Adipose tissue (tissue), 3 donors: ENCODE results near the gene ALPP. TPM values are rescaled to one million over a fixed set of nuclear protein-coding genes. Genes with fewer than 3 reads are reported as not detected.
"Not testable (repeated sequence)": the region's sequence is repeated elsewhere in the genome, so short reads cannot be mapped to it uniquely, and the experiment has no call there.

Experiments used
- H3K27ac ChIP-seq: one replicate; pipeline ENCODE4 v1.5.1; 2013; ENCODE audit warnings: low read depth, low read length
- WGBS, 3 donors: extraction: QIAGEN DNeasy Blood & Tissue Kit; methylation state at CpG; one replicate each; pipeline ENCODE4 v1.1.7; 2013; 5-methylcytosine and 5-hydroxymethylcytosine counted together
- polyA plus RNA-seq, 3 donors: library from polyadenylated mRNA; stranded (reverse); fragments of 200-250 nt; gene quantifications; one replicate each; pipeline ENCODE4 v1.2.3, GENCODE V29; 2013
- donor health status: healthy with polysubstance abuse.
- donor health status: Bipolar disorder and iron deficiency.
- donor health status: healthy.

ALPP gene
- polyA plus RNA-seq, 3 donors, result not detected

DNA sequence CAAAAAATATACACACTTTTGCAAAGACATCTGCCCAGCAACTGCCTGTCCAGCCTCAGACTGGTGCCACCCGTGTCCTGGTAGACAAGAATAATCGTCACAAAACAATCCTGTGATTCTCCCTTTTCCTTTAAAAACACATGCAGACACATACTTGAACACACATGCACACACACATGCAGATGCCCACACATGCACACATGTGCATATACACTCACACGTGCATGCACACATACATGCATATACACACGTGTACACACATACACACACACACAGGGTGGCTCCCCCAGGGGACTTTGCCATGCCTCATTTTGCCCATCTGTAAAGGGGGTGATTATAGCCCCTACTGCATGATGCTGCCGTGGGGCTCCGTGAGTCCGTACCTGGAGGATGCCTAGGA, 24.9 kb upstream of the ALPP start:
- 70 to 94% (median 90%) methylated on average over 7 of the region's 7 CpGs for WGBS, 3 donors

DNA sequence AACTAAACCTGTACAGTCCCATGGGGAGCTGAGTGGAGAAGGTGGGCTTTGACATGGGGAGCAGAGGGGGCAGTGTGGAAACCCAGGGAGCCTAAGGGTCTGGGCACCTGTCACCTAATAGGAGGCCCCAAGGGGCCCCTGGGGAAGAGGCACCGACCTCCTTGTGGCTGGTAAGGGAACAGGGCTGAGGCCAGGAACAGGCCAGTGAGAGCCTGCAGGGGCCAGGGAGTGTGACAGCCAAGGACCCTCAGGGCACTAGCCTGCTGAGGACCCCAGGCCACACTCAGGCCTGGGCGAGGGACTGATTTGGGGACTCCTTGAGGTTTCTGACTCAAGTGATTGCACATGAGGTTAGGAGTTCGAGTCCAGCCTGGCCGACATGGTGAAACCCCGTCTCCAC, 24.5 kb upstream of the ALPP start:
- WGBS, 3 donors, result 79 to 95% (median 82%) methylated on average over 5 of the region's 5 CpGs
- H3K27ac ChIP-seq, result no peak overlapping the region

More for the DNA sequence above, 24.9 kb upstream of the ALPP start:
- no peak overlapping the region for H3K27ac ChIP-seq

DNA sequence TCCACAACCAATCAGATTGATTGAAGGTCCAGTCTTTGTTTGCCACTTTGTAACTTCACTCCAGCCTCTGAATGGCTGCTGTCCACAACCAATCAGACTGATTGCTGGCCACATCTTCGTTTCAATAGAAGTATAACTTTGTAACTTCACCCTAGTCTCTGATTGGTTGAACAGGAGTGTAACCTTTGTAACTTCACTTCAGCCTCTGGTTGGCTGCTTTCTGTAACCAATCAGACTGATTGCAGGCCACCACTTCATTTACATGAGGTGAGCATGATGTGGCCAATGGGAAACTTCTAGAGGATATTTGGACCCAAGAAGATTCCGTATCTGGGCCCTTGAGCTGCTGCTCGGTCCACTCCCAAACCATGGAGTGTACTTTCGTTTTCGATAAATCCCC, 16.9 kb upstream of the ALPP start:
- H3K27ac ChIP-seq, result no peak overlapping the region
- WGBS, 3 donors, result 92 to 95% (median 94%) methylated on average over 5 of the region's 5 CpGs

DNA sequence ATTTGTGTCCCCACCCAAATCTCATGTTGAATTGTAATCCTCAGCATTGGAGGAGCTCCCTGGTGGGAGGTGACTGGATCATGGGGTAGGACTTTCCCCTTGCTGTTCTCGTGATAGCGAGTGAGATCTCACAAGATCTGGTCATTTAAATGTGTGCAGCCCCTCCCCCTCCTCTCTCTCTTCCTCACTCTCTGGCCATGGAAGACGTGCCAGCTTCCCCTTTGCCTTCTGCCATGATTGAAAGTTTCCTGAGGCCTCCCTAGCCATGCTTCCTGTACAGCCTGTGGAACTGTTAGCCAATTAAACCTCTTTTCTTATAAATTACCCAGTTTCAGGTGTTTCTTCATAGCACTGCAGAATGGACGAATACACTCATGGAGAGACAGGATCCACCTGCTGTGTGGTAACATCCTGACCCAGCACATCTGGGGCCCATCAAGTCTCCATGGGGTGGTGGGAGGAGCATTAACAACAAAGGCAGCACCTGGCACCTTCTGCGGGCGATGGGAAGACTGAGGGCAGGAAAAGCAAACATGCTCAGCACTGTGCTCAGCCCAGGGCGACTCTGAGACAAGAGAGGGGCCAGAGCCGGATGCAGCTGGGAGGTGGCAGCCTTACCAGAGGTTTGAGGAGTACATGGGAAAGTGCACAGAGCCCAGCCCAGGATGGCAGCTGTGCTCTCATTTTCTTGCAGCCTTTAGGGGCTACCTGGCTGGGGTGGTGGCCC, 16.2 kb upstream of the ALPP start:
- no peak overlapping the region for H3K27ac ChIP-seq
- WGBS, 3 donors, result 69 to 81% (median 71%) methylated on average over 8 of the region's 8 CpGs

DNA sequence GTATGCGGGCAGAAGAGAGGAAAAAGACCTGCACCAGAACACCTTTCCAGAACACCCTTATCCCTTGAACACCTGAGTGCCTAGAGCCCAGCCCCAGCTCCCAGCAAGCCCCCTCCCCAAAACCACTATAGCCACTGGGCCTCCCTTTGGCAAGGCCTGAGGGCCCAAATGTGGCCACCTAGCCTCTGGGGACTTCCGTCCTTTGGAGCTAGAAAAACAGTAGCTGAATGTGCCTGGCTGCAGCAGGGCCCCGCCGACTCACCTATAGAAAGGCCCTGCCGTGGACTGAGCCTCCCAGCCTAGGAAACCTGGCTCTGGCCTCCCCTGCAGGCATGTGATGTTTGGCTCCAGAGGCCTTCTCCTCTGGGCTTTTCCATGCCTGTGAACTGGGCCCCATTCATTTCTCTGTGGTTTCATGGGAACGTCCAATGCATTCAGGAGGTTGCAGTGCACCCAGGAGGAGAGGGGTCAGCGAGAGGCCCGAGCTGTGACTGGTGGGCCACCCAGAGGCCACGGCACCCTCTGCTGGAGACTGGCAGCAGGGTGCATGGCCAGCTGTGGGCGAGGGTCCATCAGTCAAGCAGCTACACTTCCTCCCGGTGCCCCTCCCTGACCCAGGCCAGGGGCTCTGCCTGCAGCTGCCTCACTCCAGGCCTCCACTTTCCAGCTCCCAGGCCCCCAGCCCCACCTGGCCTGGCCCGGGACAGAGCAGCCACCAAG, 15.3 kb upstream of the ALPP start:
- WGBS, 3 donors, result 74 to 95% (median 74%) methylated on average over 11 to 12 of the region's 12 CpGs
- H3K27ac ChIP-seq, result not testable (repeated sequence)

DNA sequence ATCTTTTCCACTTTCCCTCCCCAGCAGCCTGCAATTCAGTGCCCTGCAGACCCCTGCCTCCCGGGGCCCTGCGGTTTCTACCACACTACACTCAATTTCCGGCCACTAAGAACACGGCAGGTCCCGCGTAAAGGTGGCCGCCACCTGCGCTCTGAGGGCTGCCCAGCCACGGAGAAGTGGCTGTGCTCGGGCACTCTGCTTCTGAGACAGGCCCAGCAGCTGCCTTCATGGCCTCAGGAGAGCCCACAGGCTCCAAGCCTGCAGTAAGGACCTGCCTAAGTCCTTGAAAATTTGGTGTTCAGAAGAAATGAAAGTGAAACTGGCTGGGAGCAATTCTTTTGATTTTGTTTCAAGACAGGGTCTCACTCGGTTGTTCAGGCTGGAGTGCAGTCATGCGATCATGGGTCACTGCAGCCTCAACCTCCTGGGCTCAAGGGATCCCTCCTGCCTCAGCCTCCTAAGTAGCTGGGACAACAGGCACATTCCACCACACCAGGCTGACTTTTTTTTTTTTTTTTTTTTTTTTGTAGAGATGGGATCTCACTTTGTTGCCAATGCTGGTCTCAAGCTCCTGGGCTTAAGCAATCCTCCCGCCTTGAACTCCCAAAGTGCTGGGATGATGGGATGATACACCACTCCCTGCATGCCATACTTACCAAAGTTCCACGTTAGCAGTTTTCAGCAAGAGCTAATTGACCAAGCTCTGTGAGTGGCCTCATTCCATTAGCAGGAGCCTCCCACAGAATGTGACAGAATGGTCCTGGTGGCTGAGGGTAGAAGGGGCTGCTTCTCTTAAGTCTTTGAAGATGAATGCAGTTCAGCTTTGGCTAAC, 14.6 kb upstream of the ALPP start:
- no peak overlapping the region for H3K27ac ChIP-seq
- 43 to 81% (median 47%) methylated on average over 14 of the region's 14 CpGs for WGBS, 3 donors

DNA sequence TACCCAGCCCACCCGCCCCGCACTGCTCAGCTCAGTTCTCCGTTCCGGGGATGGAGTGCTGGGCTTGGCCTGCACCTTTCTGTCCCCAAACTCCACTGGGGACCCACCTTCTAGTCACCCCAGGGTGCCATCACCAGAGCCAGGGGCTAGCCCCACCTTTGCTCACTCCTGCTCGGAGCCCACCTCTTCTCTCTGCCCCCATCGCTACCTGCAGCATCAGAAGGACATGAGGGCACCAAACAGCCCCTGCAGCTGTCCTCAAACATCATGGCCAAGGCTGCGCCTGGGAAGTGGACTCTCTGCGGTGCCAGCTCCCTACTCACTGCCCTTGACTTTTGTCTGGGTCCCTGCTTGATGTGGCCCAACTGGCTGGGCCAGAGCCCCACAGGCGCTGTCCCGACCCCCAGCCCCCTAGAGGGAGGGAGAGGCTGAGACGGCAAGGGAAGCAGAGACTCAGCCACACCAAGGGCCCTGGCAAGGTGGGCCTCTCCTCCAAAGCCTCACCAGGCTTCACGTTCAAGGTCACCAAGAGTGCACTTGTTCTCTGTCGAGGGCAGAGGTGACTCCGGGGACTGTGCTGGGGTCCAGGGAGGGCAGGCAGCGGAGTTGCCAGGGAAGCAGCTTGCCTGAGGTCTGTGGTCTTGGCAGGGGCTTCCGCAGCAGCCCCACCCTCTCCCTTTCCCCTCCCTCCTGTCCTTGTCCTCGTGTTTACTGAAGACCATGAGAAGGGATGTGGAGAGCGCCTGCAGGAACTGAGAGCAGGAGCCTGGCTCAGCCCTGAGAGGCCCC, 13.6 kb upstream of the ALPP start:
- H3K27ac ChIP-seq, result not testable (repeated sequence)
- WGBS, 3 donors, result 65 to 77% (median 73%) methylated on average over 14 to 18 of the region's 18 CpGs

DNA sequence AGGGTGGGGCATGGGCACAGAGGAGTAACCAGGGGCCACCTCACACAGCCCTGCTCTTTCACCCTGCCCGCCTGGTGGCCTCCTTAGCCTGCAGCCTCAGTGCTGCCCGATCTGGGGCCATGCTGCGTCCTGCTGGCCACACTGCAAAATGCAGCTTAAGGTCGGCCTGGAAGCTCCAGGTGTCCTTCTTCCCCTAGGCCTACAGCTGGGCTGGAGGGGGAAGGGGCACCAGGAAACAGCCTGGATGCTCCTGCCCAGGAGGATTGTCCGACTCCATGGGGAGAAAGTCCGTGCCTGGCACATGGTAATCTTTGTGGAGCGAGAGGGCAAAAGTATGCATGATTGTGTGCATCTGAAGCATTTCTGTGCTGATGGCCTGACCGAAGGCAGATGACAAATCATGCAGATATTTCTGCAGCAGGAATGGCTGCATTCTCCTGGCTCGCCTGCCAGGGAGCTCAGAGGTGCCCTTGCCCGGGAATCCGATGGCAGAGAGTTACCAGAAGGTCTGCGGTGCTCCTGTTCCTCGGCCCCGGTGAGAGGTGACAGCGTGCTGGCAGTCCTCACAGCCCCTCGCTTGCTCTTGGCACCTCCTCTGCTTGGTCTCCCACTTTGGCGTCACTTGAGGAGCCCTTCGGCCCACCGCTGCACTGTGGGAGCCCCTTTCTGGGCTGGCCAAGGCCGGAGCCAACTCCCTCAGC, 12.8 kb upstream of the ALPP start:
- 70 to 78% (median 77%) methylated on average over 19 to 20 of the region's 20 CpGs for WGBS, 3 donors
- no peak overlapping the region for H3K27ac ChIP-seq

DNA sequence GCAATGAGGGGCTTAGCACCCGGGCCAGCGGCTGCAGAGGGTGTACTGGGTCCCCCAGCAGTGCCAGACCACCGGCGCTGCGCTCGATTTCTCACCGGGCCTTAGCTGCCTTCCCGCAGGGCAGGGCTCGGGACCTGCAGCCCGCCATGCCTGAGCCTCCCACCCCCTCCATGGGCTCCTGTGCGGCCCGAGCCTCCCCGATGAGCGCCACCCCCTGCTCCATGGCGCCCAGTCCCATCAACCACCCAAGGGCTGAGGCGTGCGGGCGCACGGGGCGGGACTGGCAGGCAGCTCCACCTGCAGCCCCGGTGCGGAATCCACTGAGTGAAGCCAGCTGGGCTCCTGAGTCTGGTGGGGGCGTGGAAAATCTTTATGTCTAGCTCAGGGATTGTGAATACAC, 12.1 kb upstream of the ALPP start:
- H3K27ac ChIP-seq, result not testable (repeated sequence)
- 63 to 98% (median 89%) methylated on average over 11 to 18 of the region's 23 CpGs for WGBS, 3 donors

DNA sequence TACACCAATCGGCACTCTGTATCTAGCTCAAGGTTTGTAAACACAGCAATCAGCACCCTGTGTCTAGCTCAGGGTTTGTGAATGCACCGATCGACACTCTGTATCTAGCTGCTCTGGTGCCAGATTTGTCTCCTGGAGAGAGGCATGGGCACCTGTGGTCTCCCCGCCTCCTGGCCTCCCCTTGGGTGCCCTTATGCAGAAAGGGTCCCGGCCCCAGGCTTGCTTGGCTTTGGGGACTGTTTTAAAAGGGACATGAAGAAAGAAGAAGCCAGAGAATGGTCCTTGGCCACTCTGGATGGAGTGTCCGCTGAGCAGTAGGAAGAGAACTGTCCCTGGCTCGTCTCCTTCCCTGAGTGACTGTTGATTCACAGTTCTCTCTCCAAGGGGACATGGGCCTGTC, 11.5 kb upstream of the ALPP start:
- no peak overlapping the region for H3K27ac ChIP-seq
- WGBS, 3 donors, result 42 to 80% (median 78%) methylated on average over 6 to 7 of the region's 7 CpGs

DNA sequence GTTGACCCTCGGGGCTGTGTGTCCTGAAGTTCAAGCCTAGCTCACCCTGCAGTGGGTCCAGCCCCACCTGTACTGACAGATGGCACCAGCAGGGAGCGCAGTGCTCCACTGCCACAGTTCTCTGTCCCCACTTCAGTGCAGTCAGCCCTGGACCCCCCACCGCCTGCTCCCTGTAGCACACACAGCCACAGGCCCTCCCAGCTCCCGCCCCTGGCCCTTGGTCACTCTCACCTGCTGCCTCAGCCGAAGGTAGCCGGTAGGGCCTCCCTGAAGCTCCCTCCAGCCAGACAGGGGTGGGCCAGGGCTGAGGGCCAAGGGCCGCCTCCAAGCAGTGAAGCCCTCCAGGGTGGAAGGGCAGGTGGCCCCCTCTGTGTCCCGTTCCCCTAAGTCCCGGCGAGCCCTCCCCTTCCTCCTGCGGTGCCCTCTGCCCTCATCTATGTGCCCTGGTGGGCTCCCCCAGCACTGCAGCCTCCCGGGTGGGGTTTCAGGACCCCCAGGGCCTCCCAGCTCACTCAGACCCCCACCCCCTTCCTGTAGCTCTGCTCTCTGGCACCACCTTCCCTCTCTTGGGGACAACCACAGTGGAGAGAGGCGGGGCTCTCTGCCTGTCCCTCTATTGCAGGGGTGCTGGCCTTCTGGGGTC, 10.8 kb upstream of the ALPP start:
- 76 to 87% (median 77%) methylated on average over 10 to 13 of the region's 13 CpGs for WGBS, 3 donors
- H3K27ac ChIP-seq, result no peak overlapping the region

DNA sequence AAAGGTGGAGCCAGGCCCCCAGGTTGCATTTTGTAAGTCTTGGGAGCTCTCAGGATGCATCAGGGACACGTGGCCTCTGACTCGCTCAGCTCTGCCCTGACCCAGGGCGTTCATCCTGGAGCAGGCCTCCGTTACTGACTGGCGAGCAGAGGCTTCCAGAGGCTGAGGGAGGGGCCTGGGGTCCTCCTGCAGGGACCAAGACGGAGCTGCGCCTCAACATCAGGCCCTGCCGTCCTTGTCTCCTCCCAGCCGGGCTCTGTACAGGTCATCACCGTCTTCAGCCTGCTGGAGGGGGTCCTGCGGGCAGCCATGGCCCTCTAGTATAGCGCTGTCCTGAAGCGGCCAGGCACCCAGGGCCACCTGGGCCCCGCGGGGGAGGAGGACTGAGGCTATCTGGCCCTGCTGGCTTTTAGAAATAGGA, 10.2 kb upstream of the ALPP start:
- H3K27ac ChIP-seq, result no peak overlapping the region
- WGBS, 3 donors, result 87 to 97% (median 88%) methylated on average over 15 of the region's 15 CpGs

DNA sequence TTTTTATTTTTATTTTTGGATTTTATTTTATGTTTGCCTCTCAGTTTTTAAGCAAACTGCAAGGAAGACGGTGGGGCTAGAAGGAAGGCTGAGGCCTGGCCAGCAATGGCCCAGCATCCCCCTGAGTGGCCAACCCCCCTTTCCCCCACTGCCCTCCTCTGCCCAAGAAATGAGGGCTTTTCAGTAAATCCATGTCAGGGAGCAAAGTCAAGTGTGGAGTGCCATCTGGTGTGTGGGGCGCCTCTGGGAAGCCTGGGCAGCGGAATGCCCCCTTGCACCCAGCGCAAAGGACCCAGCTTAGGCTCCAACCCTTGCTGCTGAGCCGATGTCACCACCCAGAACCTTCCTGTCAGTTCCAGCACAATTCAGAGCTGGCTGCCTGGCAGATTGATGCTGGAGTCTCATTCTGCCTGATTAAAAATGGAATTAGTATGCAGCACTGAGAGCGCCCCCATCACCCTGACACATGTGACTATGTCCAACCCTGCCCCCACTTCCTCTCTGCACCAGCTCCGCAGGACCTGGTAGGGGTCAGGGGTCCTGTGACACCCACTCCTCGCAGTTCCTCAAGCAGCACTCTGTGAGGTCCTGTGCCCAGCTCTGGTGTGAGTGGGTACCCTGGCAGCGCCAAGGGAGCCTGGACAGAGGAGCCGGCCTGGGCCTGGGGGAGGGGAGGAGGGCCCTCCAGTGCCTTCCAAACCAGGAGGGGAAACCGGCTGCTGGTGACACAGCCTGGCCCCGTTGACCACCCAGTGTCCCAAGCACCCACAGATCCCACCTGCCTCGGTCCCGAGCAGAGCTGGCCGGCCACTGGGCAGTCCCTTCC, 9.2 kb upstream of the ALPP start:
- H3K27ac ChIP-seq, result no peak overlapping the region
- 76 to 81% (median 77%) methylated on average over 14 to 15 of the region's 15 CpGs for WGBS, 3 donors

DNA sequence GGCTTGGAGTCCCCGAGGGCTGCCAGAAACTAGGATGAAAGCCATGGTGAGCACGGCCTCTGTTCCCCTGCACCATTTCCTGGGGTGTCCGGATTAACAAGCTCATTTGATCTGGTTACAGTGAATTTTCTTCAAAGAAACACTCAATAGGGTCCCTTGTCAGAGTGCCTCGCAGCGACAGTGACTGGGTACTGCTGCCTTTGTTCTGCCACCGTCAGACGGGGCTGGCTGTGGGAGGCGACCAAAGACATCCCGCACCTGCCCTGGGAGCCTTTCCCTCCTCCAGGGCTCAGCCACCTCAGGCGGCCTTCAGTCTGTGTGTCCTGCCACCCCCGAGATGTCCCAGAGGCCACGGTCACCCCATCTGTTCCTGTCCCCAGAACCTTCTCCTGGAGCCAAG, 8.5 kb upstream of the ALPP start:
- not testable (repeated sequence) for H3K27ac ChIP-seq
- 32 to 45% (median 38%) methylated on average over 8 to 10 of the region's 12 CpGs for WGBS, 3 donors

DNA sequence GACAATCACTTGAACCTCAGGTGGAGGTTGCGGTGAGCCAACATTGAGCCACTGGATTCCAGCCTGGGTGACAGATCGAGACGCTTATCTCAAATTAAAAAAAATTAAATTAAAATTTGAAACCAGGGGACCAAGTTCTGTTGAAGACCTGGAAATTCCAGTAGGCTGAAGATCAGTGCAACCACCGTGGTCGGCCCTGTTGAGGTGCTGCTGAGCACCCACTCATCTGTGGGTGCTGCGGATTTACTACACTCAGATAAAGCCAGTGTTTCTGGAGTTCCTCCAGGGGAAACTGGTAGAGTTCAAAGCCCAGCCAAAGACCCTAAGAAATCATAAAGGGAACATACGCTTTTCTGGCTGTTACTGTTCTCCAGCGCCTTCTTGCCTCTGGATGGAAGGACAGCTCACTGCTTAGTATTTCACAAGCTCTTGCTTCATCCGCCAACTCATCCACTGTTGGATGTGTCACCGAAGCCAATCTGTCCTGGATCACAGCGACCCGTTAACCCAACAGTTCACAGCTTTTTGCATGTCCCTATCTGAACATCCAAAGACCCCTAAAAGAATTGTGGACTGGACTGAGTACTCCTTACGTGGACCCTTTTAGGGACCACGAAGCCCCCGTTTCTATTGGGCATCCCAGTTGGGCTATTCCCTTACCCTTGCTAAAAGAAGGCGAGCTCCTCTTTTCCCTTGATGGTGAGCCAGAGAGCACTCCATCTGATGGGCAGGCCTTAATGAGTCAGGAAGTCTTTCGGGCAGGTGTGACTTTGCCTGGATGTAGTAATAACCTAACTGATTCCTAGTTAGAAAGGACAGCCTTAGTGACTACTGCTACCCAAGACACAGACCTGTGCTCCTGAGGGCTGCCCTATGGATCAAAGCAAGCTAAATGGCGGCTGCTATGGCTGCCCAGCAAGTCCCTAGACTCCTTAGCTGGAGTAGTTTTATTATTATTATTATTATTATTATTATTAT, 6.0 kb upstream of the ALPP start:
- no peak overlapping the region for H3K27ac ChIP-seq
- 84 to 93% (median 90%) methylated on average over 18 of the region's 18 CpGs for WGBS, 3 donors

DNA sequence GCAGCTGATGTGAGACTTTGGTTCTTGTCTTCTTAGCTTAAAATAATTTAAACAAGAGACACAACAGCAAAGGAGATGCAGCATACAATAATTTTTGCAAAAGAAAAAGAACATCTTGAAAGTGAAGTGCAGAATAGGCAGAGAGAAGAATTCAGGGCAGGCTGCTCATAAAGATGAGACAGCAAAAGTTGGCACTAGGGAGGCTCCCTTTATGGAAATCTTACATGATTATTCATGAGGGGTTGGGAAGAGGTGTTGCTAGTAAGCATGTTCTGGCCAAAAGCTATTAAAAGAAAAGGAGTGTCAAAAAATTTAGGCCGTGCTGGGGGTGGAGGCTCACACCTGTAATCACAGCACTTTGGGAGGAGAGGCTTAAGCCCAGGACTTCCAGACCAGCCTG, 4.2 kb upstream of the ALPP start:
- H3K27ac ChIP-seq, result no peak overlapping the region
- 80 to 100% (median 82%) methylated on average over 1 of the region's 1 CpG for WGBS, 3 donors
